Measurements from ENCODE around the gene ROBO1. TPM values are rescaled to one million over a fixed set of nuclear protein-coding genes. Genes with fewer than 3 reads are reported as not detected.

Gene ROBO1
- total and polyA plus RNA-seq, 2 of the 13 experiments (the other 11 are each of a cell fraction or from before 2014, with no cell fraction given) = 52.2 to 71.0 TPM

DNA sequence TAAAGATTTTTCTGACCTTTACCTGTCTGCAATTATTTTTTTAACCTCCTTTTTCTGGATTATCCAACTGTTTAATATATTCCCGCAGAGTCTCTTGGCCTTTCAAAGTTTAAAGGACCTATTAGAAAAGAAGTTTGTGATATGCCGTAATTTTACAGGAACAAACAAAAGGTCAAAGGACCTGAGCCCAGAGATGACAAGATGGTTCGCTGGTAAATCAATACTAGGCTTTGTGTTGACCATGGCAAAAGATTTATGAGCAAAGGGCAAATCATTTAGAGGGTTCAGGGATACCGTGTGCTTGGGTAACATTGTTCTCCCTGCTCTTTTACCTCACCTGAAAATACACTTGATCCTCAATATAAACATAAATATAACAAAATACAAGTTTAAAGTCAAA lies 923.5 kb downstream of the ROBO1 start (continued):
- TF ChIP-seq CEBPB (IDR thresholded peaks at IDR 0.05; ENCODE audit: borderline replicate concordance, low read depth, low read length) (peak; percentile 53; the same call in 1 of the 2 replicates), HNRNPUL1 (IDR thresholded peaks at IDR 0.05; ENCODE audit: low read depth, low read length) (no peak), TGIF2 (CRISPR knock-in tag; IDR thresholded peaks at IDR 0.05) (0 out of 2 replicates have a peak, but pooled peaks have one; percentile 60), KDM3A (CRISPR knock-in tag; IDR thresholded peaks at IDR 0.05; ENCODE audit: low read depth) (peak; percentile 62; the same call in 1 of the 2 replicates), RXRA (CRISPR knock-in tag; IDR thresholded peaks at IDR 0.05) (peak; percentile 75; the same call in 1 of the 2 replicates), KLF16 (CRISPR knock-in tag; IDR thresholded peaks at IDR 0.05) (peak in 1 of 2 experiments; percentile 83; a peak in 2 of 4 replicates), EP300 (IDR thresholded peaks at IDR 0.05; ENCODE audit: low read depth in 2 of 2, low read length in 2 of 2) (peak; percentile 83 to 100; a peak in 3 of 4 replicates), EP300 (CRISPR knock-in tag; IDR thresholded peaks at IDR 0.05; ENCODE audit: borderline replicate concordance) (peak; percentile 95), TRAFD1 (CRISPR knock-in tag; IDR thresholded peaks at IDR 0.05; ENCODE audit: borderline replicate concordance) (no peak), THAP8 (CRISPR knock-in tag; IDR thresholded peaks at IDR 0.05; ENCODE audit: borderline replicate concordance) (no peak), HNRNPK (IDR thresholded peaks at IDR 0.05; ENCODE audit: low read depth, low read length, poor library complexity, severe bottlenecking) (no peak), ZNF256 (CRISPR knock-in tag; conservative IDR thresholded peaks at IDR 0.05) (no peak), RARG (CRISPR knock-in tag; IDR thresholded peaks at IDR 0.05; ENCODE audit: low read depth) (no peak), DPF2 (CRISPR knock-in tag; IDR thresholded peaks at IDR 0.05; ENCODE audit: borderline replicate concordance, low read depth) (peak; percentile 96), SIN3B (IDR thresholded peaks at IDR 0.05; ENCODE audit: low read length) (no peak), NCOA2 (CRISPR knock-in tag; IDR thresholded peaks at IDR 0.05) (peak; percentile 99), MIER3 (CRISPR knock-in tag; IDR thresholded peaks at IDR 0.05; ENCODE audit: borderline replicate concordance) (peak; percentile 97)
- TF ChIP-seq, protein P1, sequence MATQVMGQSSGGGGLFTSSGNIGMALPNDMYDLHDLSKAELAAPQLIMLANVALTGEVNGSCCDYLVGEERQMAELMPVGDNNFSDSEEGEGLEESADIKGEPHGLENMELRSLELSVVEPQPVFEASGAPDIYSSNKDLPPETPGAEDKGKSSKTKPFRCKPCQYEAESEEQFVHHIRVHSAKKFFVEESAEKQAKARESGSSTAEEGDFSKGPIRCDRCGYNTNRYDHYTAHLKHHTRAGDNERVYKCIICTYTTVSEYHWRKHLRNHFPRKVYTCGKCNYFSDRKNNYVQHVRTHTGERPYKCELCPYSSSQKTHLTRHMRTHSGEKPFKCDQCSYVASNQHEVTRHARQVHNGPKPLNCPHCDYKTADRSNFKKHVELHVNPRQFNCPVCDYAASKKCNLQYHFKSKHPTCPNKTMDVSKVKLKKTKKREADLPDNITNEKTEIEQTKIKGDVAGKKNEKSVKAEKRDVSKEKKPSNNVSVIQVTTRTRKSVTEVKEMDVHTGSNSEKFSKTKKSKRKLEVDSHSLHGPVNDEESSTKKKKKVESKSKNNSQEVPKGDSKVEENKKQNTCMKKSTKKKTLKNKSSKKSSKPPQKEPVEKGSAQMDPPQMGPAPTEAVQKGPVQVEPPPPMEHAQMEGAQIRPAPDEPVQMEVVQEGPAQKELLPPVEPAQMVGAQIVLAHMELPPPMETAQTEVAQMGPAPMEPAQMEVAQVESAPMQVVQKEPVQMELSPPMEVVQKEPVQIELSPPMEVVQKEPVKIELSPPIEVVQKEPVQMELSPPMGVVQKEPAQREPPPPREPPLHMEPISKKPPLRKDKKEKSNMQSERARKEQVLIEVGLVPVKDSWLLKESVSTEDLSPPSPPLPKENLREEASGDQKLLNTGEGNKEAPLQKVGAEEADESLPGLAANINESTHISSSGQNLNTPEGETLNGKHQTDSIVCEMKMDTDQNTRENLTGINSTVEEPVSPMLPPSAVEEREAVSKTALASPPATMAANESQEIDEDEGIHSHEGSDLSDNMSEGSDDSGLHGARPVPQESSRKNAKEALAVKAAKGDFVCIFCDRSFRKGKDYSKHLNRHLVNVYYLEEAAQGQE (IDR thresholded peaks at IDR 0.05; ENCODE audit: borderline replicate concordance in 1 of 2, low read depth in 1 of 2, low read length in 2 of 2) = peak in 1 of 2 experiments; percentile 52; a peak in 1 of 4 replicates
